SK-N-SH treated with all-trans-retinoic acid at 6 μM for 48 hours (cell line): ENCODE results near the gene ALG12.

ENCODE experiments used
- ATAC-seq: fragments of 200-7000 bp; cut with Tn5 transposase; 3 replicates; pipeline ENCODE4 v1.9.1; 2020; ENCODE audit warnings: mild to moderate bottlenecking, moderate library complexity
- ARNTL ChIP-seq: fragments of 450-650 bp; formaldehyde crosslinking; IDR thresholded peaks from 2 replicates; pipeline ENCODE4 v1.5.0; 2020; ENCODE audit warnings: low read depth, mild to moderate bottlenecking, moderate library complexity, borderline replicate concordance
- BACH2 ChIP-seq: fragments of 250-450 bp; sonication (Bioruptor Pico); IDR thresholded peaks from 2 replicates; pipeline ENCODE4 v1.9.0; 2021; ENCODE audit warnings: mild to moderate bottlenecking, borderline replicate concordance
- CREB5 ChIP-seq: fragments of 250-450 bp; sonication (Bioruptor Pico); IDR thresholded peaks from 2 replicates; pipeline ENCODE4 v1.5.1; 2020; ENCODE audit warnings: low read depth, mild to moderate bottlenecking, moderate library complexity
- CSDC2 ChIP-seq: fragments of 250-450 bp; sonication (Bioruptor Pico); IDR thresholded peaks from 2 replicates; pipeline ENCODE4 v1.5.0; 2020; ENCODE audit warnings: mild to moderate bottlenecking, moderate library complexity
- CSRNP3 ChIP-seq: fragments of 250-450 bp; sonication (Bioruptor Pico); IDR thresholded peaks from 2 replicates; pipeline ENCODE4 v1.5.1; 2021; ENCODE audit warnings: mild to moderate bottlenecking, moderate library complexity
- ESRRG ChIP-seq: fragments of 250-450 bp; sonication (Bioruptor Pico); IDR thresholded peaks from 2 replicates; pipeline ENCODE4 v1.6.1; 2021; ENCODE audit warnings: mild to moderate bottlenecking
- GLIS3 ChIP-seq: fragments of 250-450 bp; sonication (Bioruptor Pico); IDR thresholded peaks from 2 replicates; pipeline ENCODE4 v1.5.0; 2020; ENCODE audit warnings: mild to moderate bottlenecking, moderate library complexity
- ISL1 ChIP-seq: fragments of 250-450 bp; sonication (Bioruptor Pico); IDR thresholded peaks from 2 replicates; pipeline ENCODE4 v2.1.2; 2022; ENCODE audit warnings: mild to moderate bottlenecking, moderate library complexity
- OSR1 ChIP-seq: fragments of 250-450 bp; sonication (Bioruptor Pico); IDR thresholded peaks from 2 replicates; pipeline ENCODE4 v1.8.0; 2022; ENCODE audit warnings: moderate library complexity, mild to moderate bottlenecking, inconsistent platforms
- PATZ1 ChIP-seq: fragments of 250-450 bp; sonication (Bioruptor Pico); IDR thresholded peaks from 2 replicates; pipeline ENCODE4 v1.8.0; 2020; ENCODE audit warnings: mild to moderate bottlenecking, moderate library complexity, borderline replicate concordance
- POU6F1 ChIP-seq: fragments of 250-450 bp; sonication (Bioruptor Pico); IDR thresholded peaks from 2 replicates; pipeline ENCODE4 v1.8.0; 2021; ENCODE audit warnings: low read depth, mild to moderate bottlenecking, moderate library complexity, borderline replicate concordance
- PPARA ChIP-seq: fragments of 250-450 bp; sonication (Bioruptor Pico); IDR thresholded peaks from 2 replicates; pipeline ENCODE4 v1.5.0; 2020; ENCODE audit warnings: mild to moderate bottlenecking, borderline replicate concordance
- RARB ChIP-seq: fragments of 250-450 bp; sonication (Bioruptor Pico); IDR thresholded peaks from 2 replicates; pipeline ENCODE4 v1.8.0; 2021; ENCODE audit warnings: mild to moderate bottlenecking, moderate library complexity
- SNAI2 ChIP-seq: fragments of 250-450 bp; sonication (Bioruptor Pico); IDR thresholded peaks from 2 replicates; pipeline ENCODE4 v1.5.0; 2020; ENCODE audit warnings: mild to moderate bottlenecking, moderate library complexity
- TCF4 ChIP-seq: fragments of 250-450 bp; sonication (Bioruptor Pico); IDR thresholded peaks from 2 replicates; pipeline ENCODE4 v1.8.0; 2021; ENCODE audit warnings: mild to moderate bottlenecking, moderate library complexity, borderline replicate concordance
- TOX ChIP-seq: fragments of 250-450 bp; sonication (Bioruptor Pico); IDR thresholded peaks from 2 replicates; pipeline ENCODE4 v1.8.0; 2021; ENCODE audit warnings: mild to moderate bottlenecking, moderate library complexity, borderline replicate concordance
- TSHZ2 ChIP-seq: fragments of 250-450 bp; sonication (Bioruptor Pico); IDR thresholded peaks from 2 replicates; pipeline ENCODE4 v1.5.0; 2020; ENCODE audit warnings: mild to moderate bottlenecking, moderate library complexity
- ZC3H10 ChIP-seq: fragments of 250-450 bp; sonication (Bioruptor Pico); IDR thresholded peaks from 2 replicates; pipeline ENCODE4 v1.5.1; 2021; ENCODE audit warnings: mild to moderate bottlenecking, moderate library complexity
- ZFP3 ChIP-seq: fragments of 250-450 bp; sonication (Bioruptor Pico); IDR thresholded peaks from 2 replicates; pipeline ENCODE4 v1.5.0; 2020; ENCODE audit warnings: mild to moderate bottlenecking, moderate library complexity
- ZFP30 ChIP-seq: fragments of 450-650 bp; formaldehyde crosslinking; IDR thresholded peaks from 2 replicates; pipeline ENCODE4 v1.5.0; 2022; ENCODE audit warnings: mild to moderate bottlenecking, moderate library complexity
- ZNF565 ChIP-seq: fragments of 450-650 bp; formaldehyde crosslinking; conservative IDR thresholded peaks from 2 replicates; pipeline ENCODE4 v1.5.0; 2020; ENCODE audit warnings: low read depth, mild to moderate bottlenecking, moderate library complexity
- ZNF70 ChIP-seq: fragments of 450-650 bp; formaldehyde crosslinking; IDR thresholded peaks from 2 replicates; pipeline ENCODE4 v1.5.0; 2020; ENCODE audit warnings: mild to moderate bottlenecking, moderate library complexity

Gene ALG12

GRCh38 chr22:49917974-49918910, at the start of gene ALG12, which contains the start of gene CRELD2:
ALG12 (minus strand) TSS chr22:49918438; CDS start chr22:49913765, 4,673 bp downstream.
CRELD2 (plus strand) TSS chr22:49918634; CDS start chr22:49918770, 136 bp downstream.
- peak; percentile 57; the same call in 1 of the 2 replicates for TF ChIP-seq CSDC2
- TF ChIP-seq ESRRG (CRISPR knock-in tag): no peak
- 0 out of 2 replicates have a peak, but pooled peaks have one; percentile 49 for TF ChIP-seq ZFP3 (CRISPR knock-in tag)
- ATAC-seq: peak; percentile 97

- TF ChIP-seq CSDC2: no peak
- no peak for TF ChIP-seq CSRNP3 (CRISPR knock-in tag)
- TF ChIP-seq PATZ1 (CRISPR knock-in tag): no peak
- TF ChIP-seq GLIS3 (CRISPR knock-in tag): no peak
- TF ChIP-seq ZNF70 (CRISPR knock-in tag): no peak
- no peak for TF ChIP-seq ZNF565 (CRISPR knock-in tag)
- TF ChIP-seq OSR1 (CRISPR knock-in tag): no peak
- TF ChIP-seq BACH2: no peak
- TF ChIP-seq POU6F1 (CRISPR knock-in tag): no peak
- TF ChIP-seq SNAI2: no peak
- TF ChIP-seq CREB5: no peak
- no peak for TF ChIP-seq ZC3H10
- TF ChIP-seq RARB (CRISPR knock-in tag): no peak
- TF ChIP-seq ZFP30: no peak
- TF ChIP-seq ISL1: no peak
- no peak for TF ChIP-seq ZFP3 (CRISPR knock-in tag)
- no peak for TF ChIP-seq TOX
- no peak for TF ChIP-seq PPARA
- no peak for ATAC-seq
These were observed 49.5 kb upstream of the ALG12 start for GRCh38 chr22:49967706-49968208.

- no peak for ATAC-seq
- TF ChIP-seq ARNTL (CRISPR knock-in tag): no peak
- no peak for TF ChIP-seq TCF4 (CRISPR knock-in tag)
- TF ChIP-seq POU6F1 (CRISPR knock-in tag): no peak
- TF ChIP-seq ZC3H10: no peak
- no peak for TF ChIP-seq ISL1
- TF ChIP-seq PATZ1 (CRISPR knock-in tag): no peak
- no peak for TF ChIP-seq ZFP30
- TF ChIP-seq TSHZ2 (CRISPR knock-in tag): no peak
- no peak for TF ChIP-seq ZNF70 (CRISPR knock-in tag)
- TF ChIP-seq BACH2: no peak
- no peak for TF ChIP-seq ESRRG (CRISPR knock-in tag)
- TF ChIP-seq ZFP3 (CRISPR knock-in tag): no peak
These were observed 48.8 kb upstream of the ALG12 start for GRCh38 chr22:49966774-49967705.
